ENCODE data around the gene KLHL40. TPM values are rescaled to one million over a fixed set of nuclear protein-coding genes. Genes with fewer than 3 reads are reported as not detected.

Gene KLHL40
- total and polyA plus RNA-seq, 2 donors (not counting 3 experiments of a cell fraction or from before 2014, with no cell fraction given): not detected

GRCh38 chr3:42691816-42692666, 6.7 kb downstream of the KLHL40 start:
- Histone ChIP-seq H2AFZ (ENCODE audit: low read depth, low read length) (no peak overlapping the region), H3K4me1 (ENCODE audit: control insufficient read depth, extremely low read depth, insufficient read depth, low read length) (no peaks in the 10 kb centered on the region), H3K4me3 (replicated peaks in 1 of 3; ENCODE audit: insufficient read depth in 1 of 3, low read depth in 1 of 3, low read length in 3 of 3) (no peak overlapping the region), H3K36me3 (ENCODE audit: control insufficient read depth in 2 of 2, extremely low read depth in 1 of 2, insufficient read depth in 2 of 2, low read length in 2 of 2) (no peaks in the 10 kb centered on the region), H3K9me1 (replicated peaks; ENCODE audit: control insufficient read depth, extremely low read depth, insufficient read depth, low read length) (no peaks in the 10 kb centered on the region), H3K9ac (replicated peaks; ENCODE audit: extremely low read depth, insufficient read depth, low read length) (no peak overlapping the region), H3K9me3 (replicated peaks; ENCODE audit: control insufficient read depth, insufficient read depth, low read length) (no peaks in the 10 kb centered on the region), H3K4me2 (ENCODE audit: insufficient read depth, low read length) (no peak overlapping the region), H4K20me1 (replicated peaks; ENCODE audit: control insufficient read depth, extremely low read depth, insufficient read depth, low read length) (no peaks in the 10 kb centered on the region), H3K79me2 (ENCODE audit: control insufficient read depth, insufficient read depth, low read length) (no peaks in the 10 kb centered on the region), H3K27me3 (ENCODE audit: control insufficient read depth in 2 of 2, insufficient read depth in 2 of 2, low read length in 2 of 2) (no peaks in the 10 kb centered on the region), H3K27ac (ENCODE audit: insufficient read depth, low read depth, low read length) (no peak overlapping the region)
- ChIA-PET POLR2A (no interaction called here), CTCF (no interaction called here)
- no peak for FAIRE-seq
- no TSS peak for BruUV-seq (replicated peaks)
- dilution Hi-C loops (cut with MboI; ENCODE audit: extremely low pct_ligation_motif_present, low sequenced_read_pairs): no loop called here
- TF ChIP-seq EZH2 (IDR thresholded peaks at IDR 0.05; ENCODE audit: borderline replicate concordance, low read depth, low read length, severe bottlenecking): no peak
- no peak for TF ChIP-seq CTCF (IDR thresholded peaks at IDR 0.05; ENCODE audit: extremely low read depth in 1 of 2, insufficient read depth in 1 of 2, low read depth in 1 of 2, low read length in 2 of 2)
- no peak for TF ChIP-seq JUN (IDR thresholded peaks at IDR 0.05; ENCODE audit: borderline replicate concordance, insufficient read depth, insufficient read length, low read depth)
- no peak for TF ChIP-seq FOS (IDR thresholded peaks at IDR 0.05; ENCODE audit: borderline replicate concordance, insufficient read depth, low read length)
- no peak for TF ChIP-seq MAX (IDR thresholded peaks at IDR 0.05; ENCODE audit: insufficient read depth, insufficient read length)
- TF ChIP-seq MYC (IDR thresholded peaks at IDR 0.05; ENCODE audit: low read depth, low read length): no peak
- no peak for TF ChIP-seq POLR2A (IDR thresholded peaks at IDR 0.05; ENCODE audit: low read depth, low read length)
- no peak for TF ChIP-seq POLR2AphosphoS5 (IDR thresholded peaks at IDR 0.05; ENCODE audit: insufficient read depth, low read depth, low read length)
- no peak for TF ChIP-seq GATA2 (IDR thresholded peaks at IDR 0.05; ENCODE audit: insufficient read depth, insufficient read length, low read depth, low read length)
- DNase-seq (ENCODE audit: low read depth, low spot score): no peak
- intact Hi-C loops (cut with micrococcal nuclease): no loop called here
